GM06990 (cell line): ENCODE data around the gene TNFRSF1B.

Source experiments
- DNase-seq: peaks from one replicate; pipeline ENCODE4 v3.0.0-alpha.2; 2011; ENCODE audit not compliant: insufficient read length; ENCODE audit errors: extremely low read depth
- H3K27me3 ChIP-seq: replicated peaks from 2 replicates; pipeline ENCODE4 v1.6.0; 2011; ENCODE audit warnings: low read length; ENCODE audit not compliant: control insufficient read depth, insufficient read depth
- H3K36me3 ChIP-seq: 2 replicates; pipeline ENCODE4 v1.5.1; 2011; ENCODE audit warnings: low read length; ENCODE audit not compliant: control insufficient read depth, insufficient read depth
- H3K4me3 ChIP-seq: replicated peaks from 2 replicates; pipeline ENCODE4 v1.5.1; 2011; ENCODE audit warnings: low read depth, mild to moderate bottlenecking, control low read depth, low read length
- CTCF ChIP-seq: IDR thresholded peaks from 2 replicates; pipeline ENCODE4 v1.5.1; 2011; ENCODE audit warnings: low read length, control low read depth, mild to moderate bottlenecking, inconsistent platforms; ENCODE audit not compliant: insufficient read depth, poor library complexity, severe bottlenecking

Gene TNFRSF1B

GRCh38 chr1:12194666-12195216 lies 27.9 kb downstream of the TNFRSF1B start:
- no peak for DNase-seq
- peaks cover 30% of the 10 kb centered on the region for H3K36me3 ChIP-seq
- no peak for TF ChIP-seq CTCF
- no peaks in the 10 kb centered on the region for H3K27me3 ChIP-seq
- H3K4me3 ChIP-seq = no peak overlapping the region

GRCh38 chr1:12195416-12195815 lies 28.6 kb downstream of the TNFRSF1B start:
- Histone ChIP-seq H3K36me3 (peaks cover 34% of the 10 kb centered on the region), H3K27me3 (no peaks in the 10 kb centered on the region), H3K4me3 (no peak overlapping the region)
- TF ChIP-seq CTCF = no peak
- DNase-seq = no peak

GRCh38 chr1:12196641-12197482 lies 30.1 kb downstream of the TNFRSF1B start:
- TF ChIP-seq CTCF = no peak
- no peak for DNase-seq
- H3K4me3 ChIP-seq = no peak overlapping the region

GRCh38 chr1:12197483-12197880 lies 30.7 kb downstream of the TNFRSF1B start:
- DNase-seq = no peak
- Histone ChIP-seq H3K4me3 (no peak overlapping the region), H3K27me3 (no peaks in the 10 kb centered on the region), H3K36me3 (peaks cover 30% of the 10 kb centered on the region)
- no peak for TF ChIP-seq CTCF

More at GRCh38 chr1:12196641-12197482, 30.1 kb downstream of the TNFRSF1B start:
- H3K27me3 ChIP-seq = no peaks in the 10 kb centered on the region
- peaks cover 33% of the 10 kb centered on the region for H3K36me3 ChIP-seq

- no peak for TF ChIP-seq CTCF
- H3K27me3 ChIP-seq = no peaks in the 10 kb centered on the region
- peaks cover 23% of the 10 kb centered on the region for H3K36me3 ChIP-seq
- no peak for DNase-seq
- H3K4me3 ChIP-seq = no peak overlapping the region
Observed at GRCh38 chr1:12200208-12200607, 33.4 kb downstream of the TNFRSF1B start.
